ENCODE measurements around the gene FAM3D. TPM values are rescaled to one million over a fixed set of nuclear protein-coding genes. Genes with fewer than 3 reads are reported as not detected.

FAM3D gene
- total RNA-seq, 1 experiment from 2014 or later: not detected

DNA sequence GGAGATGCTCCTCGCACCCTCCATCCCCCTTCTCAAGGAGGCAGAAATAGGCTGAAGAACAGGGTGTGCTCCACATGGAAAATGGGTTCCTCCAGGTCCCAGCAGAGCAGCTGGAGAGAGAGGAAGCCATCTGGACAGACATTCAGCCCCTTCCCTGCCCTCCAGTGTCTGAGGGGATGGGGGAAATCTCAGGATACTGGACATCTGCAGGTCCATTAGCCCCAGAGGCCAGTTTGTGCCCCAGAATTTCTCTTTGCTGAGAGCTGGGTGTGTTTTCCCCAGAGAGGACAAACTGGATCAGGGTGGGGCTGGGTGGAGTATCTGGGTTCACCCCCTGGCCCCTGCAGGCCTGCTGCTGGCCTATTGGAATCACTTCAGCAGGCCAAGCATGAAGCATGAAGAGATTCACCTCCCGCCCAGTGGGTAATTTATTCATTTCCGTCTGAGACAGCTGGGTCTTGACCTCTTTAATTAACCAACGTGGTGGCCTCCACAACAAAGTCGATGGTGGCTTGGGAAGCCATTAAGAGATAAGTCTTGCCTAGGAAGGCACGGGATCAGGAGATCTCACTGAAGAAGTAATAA is 4.6 kb downstream of the FAM3D start:
- no peaks in the 10 kb centered on the region for H3K9me3 ChIP-seq (ENCODE audit: control insufficient read depth, insufficient read depth, low read depth, low read length)
- ATAC-seq (no peak), DNase-seq (ENCODE audit: low read depth, low spot score) (no peak)
- H3K27ac ChIP-seq (ENCODE audit: low read length): no peak overlapping the region
- no peak overlapping the region for H3K4me3 ChIP-seq (ENCODE audit: low read depth in 2 of 2, low read length in 2 of 2)
- ChIA-PET POLR2A (no interaction called here), CTCF (no interaction called here)
- intact Hi-C loops (cut with micrococcal nuclease; ENCODE audit: unreplicated experiment) (no loop called here), in situ Hi-C loops (cut with HindIII; ENCODE audit: low pct_unique_long_range_greater_than_20kb, low sequenced_read_pairs) (no loop called here)
- H3K27me3 ChIP-seq (ENCODE audit: control insufficient read depth, insufficient read depth, low read length): no peaks in the 10 kb centered on the region; the same call in 1 of the 2 replicates
- H3K36me3 ChIP-seq (ENCODE audit: control insufficient read depth, insufficient read depth, low read length): no peaks in the 10 kb centered on the region
- no peak for TF ChIP-seq TCF7L2 (IDR thresholded peaks at IDR 0.05; ENCODE audit: low read depth, low read length)
- TF ChIP-seq SIN3A (IDR thresholded peaks at IDR 0.05; ENCODE audit: borderline replicate concordance, insufficient read depth, low read depth, low read length): no peak
- TF ChIP-seq, protein P1, sequence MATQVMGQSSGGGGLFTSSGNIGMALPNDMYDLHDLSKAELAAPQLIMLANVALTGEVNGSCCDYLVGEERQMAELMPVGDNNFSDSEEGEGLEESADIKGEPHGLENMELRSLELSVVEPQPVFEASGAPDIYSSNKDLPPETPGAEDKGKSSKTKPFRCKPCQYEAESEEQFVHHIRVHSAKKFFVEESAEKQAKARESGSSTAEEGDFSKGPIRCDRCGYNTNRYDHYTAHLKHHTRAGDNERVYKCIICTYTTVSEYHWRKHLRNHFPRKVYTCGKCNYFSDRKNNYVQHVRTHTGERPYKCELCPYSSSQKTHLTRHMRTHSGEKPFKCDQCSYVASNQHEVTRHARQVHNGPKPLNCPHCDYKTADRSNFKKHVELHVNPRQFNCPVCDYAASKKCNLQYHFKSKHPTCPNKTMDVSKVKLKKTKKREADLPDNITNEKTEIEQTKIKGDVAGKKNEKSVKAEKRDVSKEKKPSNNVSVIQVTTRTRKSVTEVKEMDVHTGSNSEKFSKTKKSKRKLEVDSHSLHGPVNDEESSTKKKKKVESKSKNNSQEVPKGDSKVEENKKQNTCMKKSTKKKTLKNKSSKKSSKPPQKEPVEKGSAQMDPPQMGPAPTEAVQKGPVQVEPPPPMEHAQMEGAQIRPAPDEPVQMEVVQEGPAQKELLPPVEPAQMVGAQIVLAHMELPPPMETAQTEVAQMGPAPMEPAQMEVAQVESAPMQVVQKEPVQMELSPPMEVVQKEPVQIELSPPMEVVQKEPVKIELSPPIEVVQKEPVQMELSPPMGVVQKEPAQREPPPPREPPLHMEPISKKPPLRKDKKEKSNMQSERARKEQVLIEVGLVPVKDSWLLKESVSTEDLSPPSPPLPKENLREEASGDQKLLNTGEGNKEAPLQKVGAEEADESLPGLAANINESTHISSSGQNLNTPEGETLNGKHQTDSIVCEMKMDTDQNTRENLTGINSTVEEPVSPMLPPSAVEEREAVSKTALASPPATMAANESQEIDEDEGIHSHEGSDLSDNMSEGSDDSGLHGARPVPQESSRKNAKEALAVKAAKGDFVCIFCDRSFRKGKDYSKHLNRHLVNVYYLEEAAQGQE (IDR thresholded peaks at IDR 0.05; ENCODE audit: insufficient read depth in 1 of 2, low read depth in 2 of 2, low read length in 1 of 2): no peak
- TF ChIP-seq, protein P2, sequence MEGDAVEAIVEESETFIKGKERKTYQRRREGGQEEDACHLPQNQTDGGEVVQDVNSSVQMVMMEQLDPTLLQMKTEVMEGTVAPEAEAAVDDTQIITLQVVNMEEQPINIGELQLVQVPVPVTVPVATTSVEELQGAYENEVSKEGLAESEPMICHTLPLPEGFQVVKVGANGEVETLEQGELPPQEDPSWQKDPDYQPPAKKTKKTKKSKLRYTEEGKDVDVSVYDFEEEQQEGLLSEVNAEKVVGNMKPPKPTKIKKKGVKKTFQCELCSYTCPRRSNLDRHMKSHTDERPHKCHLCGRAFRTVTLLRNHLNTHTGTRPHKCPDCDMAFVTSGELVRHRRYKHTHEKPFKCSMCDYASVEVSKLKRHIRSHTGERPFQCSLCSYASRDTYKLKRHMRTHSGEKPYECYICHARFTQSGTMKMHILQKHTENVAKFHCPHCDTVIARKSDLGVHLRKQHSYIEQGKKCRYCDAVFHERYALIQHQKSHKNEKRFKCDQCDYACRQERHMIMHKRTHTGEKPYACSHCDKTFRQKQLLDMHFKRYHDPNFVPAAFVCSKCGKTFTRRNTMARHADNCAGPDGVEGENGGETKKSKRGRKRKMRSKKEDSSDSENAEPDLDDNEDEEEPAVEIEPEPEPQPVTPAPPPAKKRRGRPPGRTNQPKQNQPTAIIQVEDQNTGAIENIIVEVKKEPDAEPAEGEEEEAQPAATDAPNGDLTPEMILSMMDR (IDR thresholded peaks at IDR 0.05): no peak
- no TSS peak for BruUV-seq (replicated peaks)
- no peaks in the 10 kb centered on the region for H3K4me1 ChIP-seq (ENCODE audit: control insufficient read depth, insufficient read depth, low read length)

DNA sequence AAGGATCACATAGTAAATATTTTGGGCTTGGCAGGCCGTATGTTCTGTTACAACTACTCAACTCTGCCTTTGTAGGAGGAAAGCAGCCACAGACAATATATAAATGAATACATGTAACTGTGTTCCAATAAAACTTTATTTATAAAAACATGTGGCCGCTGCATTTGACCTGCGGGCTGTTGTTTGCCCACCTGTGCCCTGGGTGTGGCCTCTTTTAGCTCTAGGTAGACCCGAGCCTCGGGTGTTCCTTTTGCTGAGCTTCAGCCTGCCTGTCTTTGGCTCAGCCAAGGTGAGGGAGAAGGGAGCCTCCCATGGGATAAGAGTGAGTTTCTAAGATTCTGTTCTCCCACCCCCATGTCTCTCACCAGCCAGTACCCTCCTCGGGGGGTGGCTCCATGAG is 5.6 kb downstream of the FAM3D start:
- intact Hi-C loops (cut with micrococcal nuclease; ENCODE audit: unreplicated experiment) (no loop called here), in situ Hi-C loops (cut with HindIII; ENCODE audit: low pct_unique_long_range_greater_than_20kb, low sequenced_read_pairs) (no loop called here)
- BruUV-seq (replicated peaks): no TSS peak
- DNase-seq (ENCODE audit: low read depth, low spot score) (no peak), ATAC-seq (no peak)
- TF ChIP-seq, protein P2 (IDR thresholded peaks at IDR 0.05): no peak
- TF ChIP-seq POLR2AphosphoS5 (IDR thresholded peaks at IDR 0.05; ENCODE audit: low read depth, low read length) (no peak), SIN3A (IDR thresholded peaks at IDR 0.05; ENCODE audit: borderline replicate concordance, insufficient read depth, low read depth, low read length) (no peak), TCF7L2 (IDR thresholded peaks at IDR 0.05; ENCODE audit: low read depth, low read length) (no peak)
- TF ChIP-seq, protein P1 (IDR thresholded peaks at IDR 0.05; ENCODE audit: insufficient read depth in 1 of 2, low read depth in 2 of 2, low read length in 1 of 2): no peak
- Histone ChIP-seq H3K36me3 (ENCODE audit: control insufficient read depth, insufficient read depth, low read length) (no peaks in the 10 kb centered on the region), H3K27me3 (ENCODE audit: control insufficient read depth, insufficient read depth, low read length) (no peaks in the 10 kb centered on the region; the same call in 1 of the 2 replicates), H3K27ac (ENCODE audit: low read length) (no peak overlapping the region), H3K9me3 (ENCODE audit: control insufficient read depth, insufficient read depth, low read depth, low read length) (no peaks in the 10 kb centered on the region), H3K4me3 (ENCODE audit: low read depth in 2 of 2, low read length in 2 of 2) (no peak overlapping the region), H3K4me1 (ENCODE audit: control insufficient read depth, insufficient read depth, low read length) (no peaks in the 10 kb centered on the region)
- POLR2A ChIA-PET: no interaction called here
- CTCF ChIA-PET: no interaction called here

Measured in Panc1 (cell line).